GM18909 (cell line): ENCODE data around the gene MAP4.
"Not testable (repeated sequence)": the region's sequence is repeated elsewhere in the genome, so short reads cannot be mapped to it uniquely, and the experiment has no call there.

Experiments
- ATAC-seq: cut with Tn5 transposase; IDR thresholded peaks from one replicate; pipeline ENCODE4 v1.9.1; 2021; ENCODE audit warnings: mild to moderate bottlenecking; ENCODE audit not compliant: unreplicated experiment, poor library complexity

The MAP4 gene

DNA sequence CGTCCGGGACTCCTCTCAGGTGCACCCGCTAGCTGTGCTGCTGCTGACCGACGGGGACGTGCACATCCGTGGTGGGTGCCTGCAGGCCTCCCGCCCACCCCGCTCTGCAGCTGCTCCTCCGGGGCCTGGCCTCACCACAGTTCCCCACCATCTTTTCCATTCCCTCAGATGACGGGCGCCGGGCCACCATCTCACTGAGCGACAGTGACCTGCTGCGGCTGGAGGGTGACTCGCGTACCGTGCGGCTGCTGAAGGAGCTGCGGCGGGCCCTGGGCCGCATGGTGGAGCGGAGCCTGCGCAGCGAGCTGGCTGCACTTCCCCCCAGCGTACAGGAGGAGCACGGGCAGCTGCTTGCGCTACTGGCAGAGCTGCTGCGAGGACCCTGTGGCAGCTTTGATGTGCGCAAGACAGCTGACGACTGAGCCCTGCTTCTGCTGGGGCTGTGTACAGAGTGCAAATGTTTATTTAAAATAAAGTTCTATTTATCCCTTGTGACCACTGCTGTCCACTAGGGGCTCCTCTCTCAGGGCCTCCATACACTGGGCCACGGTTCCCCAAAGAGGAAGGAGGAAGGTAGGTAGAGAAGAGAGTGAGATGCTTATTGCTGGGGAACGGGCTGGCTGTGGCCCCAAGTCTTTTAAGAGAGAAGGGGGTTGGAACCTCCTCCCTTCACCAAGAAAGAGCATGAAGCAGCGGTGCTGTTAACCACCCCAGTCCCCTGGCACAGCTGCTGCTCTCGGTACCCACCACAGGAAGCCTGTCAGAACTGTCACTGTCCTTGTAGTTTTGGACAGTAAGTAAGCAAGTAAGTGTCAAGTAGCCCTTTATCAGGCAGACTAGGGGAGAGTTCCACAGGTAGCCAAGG lies 166.3 kb downstream of the MAP4 start:
- ATAC-seq, result no peak

DNA sequence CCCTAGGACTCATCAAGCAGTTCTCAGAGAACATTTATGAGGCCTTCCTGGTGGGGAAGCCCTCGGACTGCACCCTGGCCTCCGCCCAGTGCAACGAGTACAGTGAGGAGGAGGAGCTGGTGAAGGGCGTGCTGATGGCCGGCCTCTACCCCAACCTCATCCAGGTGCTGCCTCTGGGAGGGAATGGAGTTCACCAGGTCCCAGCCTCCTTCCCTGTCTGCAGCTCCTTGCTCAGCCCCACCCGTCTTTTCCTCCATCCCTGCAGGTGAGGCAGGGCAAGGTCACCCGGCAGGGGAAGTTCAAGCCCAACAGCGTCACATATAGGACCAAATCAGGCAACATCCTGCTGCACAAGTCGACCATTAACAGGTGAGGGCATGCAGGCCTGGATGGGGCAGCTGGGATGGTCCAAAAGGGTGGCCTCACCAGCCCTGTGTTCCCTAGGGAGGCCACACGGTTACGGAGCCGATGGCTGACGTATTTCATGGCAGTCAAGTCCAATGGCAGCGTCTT lies 167.0 kb downstream of the MAP4 start:
- ATAC-seq, result no peak

DNA sequence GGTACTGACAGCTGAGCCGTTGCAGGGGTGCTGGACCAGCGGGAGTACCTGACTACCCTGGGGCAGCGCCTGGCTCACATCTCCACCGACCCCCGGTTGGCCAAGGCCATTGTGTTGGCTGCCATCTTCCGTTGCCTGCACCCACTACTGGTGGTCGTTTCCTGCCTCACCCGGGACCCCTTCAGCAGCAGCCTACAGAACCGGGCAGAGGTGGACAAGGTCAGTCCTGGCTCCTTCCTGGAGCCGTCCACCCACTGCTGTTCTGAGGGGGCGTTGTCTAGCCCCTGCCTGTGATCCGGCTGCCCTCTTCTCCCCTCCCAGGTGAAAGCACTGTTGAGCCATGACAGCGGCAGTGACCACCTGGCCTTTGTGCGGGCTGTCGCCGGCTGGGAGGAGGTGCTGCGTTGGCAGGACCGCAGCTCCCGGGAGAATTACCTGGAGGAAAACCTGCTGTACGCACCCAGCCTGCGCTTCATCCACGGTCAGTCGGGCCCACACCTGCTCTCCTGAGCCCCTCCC lies 167.6 kb downstream of the MAP4 start:
- ATAC-seq, result no peak

DNA sequence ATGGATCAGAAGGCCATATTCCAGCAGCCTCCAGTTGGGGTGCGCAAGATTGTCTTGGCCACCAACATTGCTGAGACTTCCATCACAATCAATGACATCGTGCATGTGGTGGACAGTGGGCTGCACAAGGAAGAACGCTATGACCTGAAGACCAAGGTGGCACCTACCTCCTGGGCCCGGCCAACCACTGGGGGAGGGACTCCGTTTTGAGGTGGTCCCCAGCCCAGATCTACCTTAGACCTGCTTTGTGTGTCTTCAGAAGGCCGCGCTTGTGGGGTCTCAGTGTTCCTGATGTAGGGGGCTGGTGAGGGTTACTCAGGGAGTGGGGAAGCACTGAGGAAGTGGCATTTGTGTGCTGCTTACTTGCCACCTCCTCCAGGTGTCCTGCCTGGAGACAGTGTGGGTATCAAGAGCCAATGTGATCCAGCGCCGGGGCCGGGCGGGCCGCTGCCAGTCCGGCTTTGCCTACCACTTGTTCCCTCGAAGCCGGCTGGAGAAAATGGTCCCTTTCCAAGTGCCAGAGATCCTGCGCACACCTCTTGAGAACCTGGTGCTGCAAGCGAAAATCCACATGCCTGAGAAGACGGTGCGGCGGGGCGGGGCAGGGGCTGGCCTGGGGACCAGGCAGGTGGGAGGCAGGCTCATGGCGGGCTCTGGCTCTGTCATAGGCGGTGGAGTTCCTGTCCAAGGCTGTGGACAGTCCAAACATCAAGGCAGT lies 168.3 kb downstream of the MAP4 start:
- ATAC-seq, result no peak

DNA sequence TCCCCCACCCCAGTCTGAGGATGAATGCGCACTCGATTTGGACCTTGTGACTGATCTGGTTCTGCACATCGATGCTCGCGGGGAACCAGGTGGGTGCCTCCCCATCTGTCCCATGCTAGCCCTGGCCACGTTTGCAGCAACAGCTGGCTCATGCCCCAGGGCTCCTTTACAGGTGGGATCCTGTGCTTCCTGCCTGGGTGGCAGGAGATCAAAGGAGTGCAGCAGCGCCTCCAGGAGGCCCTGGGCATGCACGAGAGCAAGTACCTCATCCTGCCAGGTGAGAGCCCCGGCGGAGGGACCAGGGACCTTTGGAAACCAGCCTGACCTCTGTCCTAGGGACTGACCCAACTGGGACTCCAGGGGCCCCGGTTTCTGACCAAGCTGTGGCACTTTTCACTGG lies 169.0 kb downstream of the MAP4 start:
- no peak for ATAC-seq

DNA sequence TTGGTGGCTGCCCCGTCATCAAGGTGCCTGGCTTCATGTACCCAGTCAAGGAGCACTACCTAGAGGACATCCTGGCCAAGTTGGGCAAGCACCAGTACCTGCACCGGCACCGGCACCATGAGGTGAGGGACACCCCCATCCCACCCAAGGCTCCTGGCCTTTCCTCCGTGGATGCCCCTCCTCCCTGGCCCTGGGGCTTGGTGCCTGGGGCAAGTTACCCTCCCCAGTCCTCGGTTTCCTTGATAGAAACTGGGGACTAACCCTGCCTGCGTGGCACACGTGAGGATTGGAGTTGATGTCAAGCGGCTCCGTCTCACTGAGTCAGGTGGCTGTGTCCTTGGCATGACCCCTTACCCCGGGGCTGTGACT lies 169.4 kb downstream of the MAP4 start:
- ATAC-seq, result no peak

DNA sequence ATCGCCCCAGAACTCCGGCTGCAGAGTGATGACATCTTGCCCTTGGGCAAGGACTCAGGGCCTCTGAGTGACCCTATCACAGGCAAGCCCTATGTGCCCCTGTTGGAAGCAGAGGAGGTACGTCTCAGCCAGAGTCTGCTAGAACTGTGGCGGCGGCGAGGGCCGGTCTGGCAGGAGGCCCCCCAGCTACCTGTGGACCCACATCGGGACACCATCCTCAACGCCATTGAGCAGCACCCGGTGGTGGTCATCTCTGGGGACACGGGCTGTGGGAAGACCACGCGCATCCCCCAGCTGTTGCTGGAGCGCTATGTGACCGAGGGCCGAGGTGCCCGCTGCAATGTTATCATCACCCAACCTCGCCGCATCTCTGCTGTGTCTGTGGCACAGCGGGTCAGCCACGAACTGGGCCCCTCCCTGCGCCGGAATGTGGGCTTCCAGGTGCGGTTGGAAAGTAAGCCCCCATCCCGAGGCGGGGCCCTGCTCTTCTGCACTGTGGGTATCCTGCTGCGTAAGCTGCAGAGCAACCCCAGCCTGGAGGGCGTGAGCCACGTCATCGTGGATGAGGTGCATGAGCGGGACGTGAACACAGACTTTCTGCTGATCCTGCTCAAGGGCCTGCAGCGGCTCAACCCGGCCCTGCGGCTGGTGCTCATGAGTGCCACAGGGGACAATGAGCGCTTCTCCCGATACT lies 169.9 kb downstream of the MAP4 start:
- no peak for ATAC-seq

DNA sequence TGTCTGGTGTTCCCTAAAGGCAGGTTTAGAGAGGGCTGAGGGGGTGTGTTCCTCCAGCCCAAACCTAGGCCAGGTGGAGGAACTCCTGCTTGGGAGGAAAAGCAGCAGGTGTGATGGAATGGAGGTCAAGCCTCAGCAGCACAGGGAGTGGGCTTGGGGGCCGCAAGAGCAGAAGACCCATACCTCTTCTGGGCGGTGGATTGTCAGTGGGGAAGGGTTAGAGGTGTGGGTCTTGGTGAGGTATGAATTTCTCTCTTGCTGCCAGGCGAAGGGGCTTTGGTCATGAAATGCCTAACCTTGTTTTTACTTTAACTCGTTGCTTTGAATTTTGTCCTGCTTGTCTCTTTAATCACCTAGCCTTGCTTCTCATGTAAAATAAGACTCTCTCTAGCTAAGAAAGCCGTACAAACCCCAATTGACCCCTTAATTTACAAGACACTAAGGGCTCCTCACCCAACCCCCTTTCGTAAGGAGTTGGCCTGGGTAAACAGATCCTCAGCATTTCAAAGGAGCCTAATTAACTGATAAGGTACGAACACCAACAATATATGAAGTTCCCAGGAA lies 174.3 kb downstream of the MAP4 start:
- no peak for ATAC-seq

DNA sequence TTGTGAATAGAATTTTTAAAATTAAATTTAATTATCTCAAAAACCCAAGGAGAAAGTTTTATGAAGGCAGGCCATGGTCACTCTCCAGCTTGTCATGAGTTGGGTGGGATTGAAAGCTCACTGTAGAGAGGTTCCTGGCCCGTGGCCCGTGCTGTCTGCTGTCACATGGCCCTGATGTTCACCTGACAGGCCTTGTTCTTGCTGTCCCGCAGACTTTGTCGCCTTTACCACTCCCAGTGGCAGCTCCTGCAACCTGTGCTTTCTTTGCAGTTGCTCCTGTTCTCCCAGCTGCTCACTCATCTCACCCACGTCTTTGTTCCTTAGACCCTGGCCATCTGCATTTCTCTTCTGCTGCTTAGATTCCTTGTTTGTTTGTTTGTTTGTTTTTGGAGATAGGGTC lies 177.7 kb downstream of the MAP4 start:
- no peak for ATAC-seq

DNA sequence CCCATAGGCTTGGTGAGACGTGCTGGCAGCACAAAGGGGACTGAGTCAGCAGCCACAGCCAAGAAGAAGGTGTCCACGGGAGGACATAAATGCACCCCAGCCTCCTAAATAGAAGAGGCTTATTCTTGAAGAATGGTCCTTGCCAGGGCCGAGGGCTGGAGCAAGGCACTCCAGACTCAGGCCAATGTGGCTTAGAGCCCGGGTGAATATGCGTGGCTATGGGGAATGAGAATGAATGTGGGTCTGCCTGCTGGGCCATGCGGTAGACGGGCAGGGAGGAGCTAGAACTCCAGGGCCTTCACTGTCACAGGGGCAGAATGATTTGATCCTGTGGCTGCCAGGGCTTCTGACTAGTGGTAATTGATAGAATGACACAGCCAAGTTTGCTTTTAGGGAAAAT lies 179.2 kb downstream of the MAP4 start:
- no peak for ATAC-seq

DNA sequence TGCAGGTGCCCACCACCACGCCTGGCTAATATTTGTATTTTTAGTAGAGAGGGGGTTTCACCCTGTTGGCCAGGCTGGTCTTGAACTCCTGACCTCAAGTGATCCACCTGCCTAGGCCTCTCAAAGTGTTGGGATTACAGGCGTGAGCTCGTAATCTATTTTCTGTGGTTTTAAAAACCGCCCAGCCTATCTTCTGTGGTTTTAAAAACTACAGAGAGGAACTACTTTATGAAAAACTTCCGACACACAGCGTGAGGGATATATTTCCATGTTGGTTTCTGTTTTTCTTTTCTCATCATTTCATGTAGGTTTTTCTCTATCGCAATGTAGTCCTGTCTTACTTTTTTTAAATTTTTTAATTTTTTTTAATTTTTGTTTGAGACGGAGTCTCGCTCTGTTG lies 186.7 kb downstream of the MAP4 start:
- ATAC-seq, result not testable (repeated sequence)

DNA sequence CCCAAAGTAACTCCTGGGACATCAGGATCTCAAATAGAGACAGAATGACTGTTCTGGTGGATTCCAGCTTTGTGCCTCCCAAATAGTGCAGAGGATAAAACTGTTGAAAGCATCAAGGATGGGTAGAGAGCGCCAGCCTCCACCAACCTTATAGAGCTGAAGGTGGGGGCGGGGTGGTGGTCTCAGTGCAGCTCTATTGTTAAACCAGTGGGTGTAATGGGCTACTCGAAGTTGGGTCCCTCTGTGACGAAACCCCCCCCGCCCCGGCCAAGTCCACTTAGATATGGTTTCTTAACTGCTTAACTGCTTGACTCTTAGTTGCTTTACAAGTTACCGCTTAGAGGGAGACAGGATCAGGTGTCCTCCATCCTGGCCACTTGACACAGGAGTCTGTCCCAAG lies 190.6 kb downstream of the MAP4 start:
- no peak for ATAC-seq

DNA sequence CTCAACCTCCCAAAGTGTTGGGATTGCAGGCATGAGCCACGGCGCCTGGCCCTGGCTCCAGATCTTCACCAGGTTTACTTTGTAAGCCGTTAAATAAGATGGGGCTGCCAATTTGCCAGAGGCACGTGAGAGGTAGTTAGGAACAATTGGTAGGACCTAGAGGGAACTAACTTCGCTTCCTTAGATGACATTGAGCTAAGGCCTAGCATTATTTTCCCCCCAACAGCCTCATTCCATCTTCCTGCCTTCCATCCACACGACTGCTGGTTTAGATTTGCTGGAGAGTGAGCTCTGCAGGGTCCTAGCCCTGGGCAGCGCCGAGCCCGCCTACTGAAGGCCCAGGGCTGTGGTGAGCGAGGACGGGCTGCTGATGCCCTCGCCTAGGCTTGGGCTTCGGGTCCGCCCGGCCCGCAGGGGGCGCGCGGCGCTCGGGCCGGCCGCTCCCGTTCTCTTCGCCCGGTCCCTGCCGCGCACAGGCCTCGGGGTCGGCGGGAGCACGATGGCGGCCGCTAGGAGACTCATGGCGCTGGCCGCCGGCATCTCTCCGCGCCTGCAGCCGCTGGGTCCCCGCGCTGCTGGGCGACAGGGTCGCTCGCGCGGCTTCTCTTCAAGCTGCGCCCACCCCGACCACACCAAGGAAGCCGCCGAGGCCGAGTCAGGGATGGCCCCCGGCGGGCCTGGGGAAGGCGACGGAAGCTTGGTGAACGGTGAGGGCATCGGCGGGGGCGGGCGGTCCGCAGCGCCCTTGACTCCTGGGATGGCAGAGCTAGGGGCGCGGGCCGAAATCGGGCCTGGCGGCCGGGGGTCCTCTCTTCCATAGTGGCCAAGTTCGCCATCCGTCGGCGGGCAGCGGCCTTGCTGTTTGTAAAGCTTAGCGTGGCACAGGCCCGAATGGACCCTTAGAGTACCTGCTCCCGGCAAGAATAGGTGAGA lies 191.4 kb downstream of the MAP4 start:
- ATAC-seq, result peak; percentile 94

DNA sequence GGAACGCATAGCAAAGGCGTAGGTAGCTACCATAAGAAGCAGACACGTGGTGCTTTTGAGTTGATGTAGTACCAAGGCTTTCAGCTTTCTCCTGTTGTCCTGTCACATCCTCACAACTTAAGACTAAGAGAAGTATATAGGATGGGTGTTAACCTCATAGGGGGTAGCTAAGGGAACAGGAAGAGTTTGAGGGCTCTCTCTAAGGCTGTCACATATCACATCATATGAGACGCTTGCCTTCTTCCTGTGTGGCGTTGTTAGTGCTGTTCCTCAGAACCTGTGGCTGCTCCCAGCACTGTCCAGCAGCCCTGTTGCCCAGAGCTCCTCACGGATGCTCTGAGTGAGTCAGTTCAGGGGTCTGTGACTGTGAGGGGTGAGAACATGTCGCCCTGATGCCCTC lies 198.6 kb downstream of the MAP4 start:
- no peak for ATAC-seq

DNA sequence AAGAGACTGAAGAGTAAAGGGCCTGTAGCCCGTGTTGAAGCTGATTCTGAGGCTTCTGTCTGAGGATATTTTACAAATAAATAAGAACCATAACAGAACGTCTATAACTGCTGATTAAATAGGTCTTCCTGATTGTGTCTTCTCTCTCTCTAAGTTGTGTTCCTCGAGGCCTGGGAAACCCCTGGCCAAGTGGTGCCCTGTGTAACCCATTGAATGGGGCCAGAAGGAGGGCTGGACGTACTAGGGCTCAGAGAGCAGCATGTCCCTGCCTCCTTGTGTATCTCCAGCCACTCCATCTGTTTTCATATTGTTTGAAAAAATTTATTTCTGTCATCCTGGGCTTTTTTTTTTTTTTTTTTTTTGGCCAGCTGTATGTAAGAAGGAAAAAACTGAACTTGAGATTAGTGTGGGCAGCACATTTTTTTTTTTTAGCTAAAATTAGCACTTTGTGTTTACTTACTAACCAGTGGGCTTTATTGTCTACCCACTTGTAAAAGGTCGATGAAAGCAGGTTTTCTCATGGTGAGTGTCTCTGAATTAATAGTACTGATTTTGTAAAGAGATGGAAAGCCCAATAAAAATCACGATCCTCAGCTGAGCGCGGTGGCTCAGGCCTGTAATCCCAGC lies 202.6 kb downstream of the MAP4 start:
- ATAC-seq, result no peak

DNA sequence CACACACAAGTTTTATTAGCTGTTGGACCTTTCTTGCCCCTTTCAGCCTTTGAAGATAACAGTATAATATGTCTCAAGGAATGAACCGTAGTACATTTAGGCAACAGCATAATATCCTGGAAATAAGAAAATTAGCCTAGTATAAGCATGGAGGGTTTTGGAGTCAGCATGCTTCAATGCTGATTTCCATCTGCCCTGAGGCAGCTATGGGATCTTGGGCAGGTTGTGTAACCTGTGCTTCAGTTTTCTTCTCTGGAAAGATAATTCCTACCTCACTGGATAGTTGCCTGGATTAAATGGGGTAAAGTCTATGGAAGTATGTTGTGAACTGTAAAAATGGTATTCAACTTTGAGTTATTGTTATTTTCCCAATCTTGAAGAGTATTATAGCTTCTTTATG lies 211.6 kb downstream of the MAP4 start:
- no peak for ATAC-seq

DNA sequence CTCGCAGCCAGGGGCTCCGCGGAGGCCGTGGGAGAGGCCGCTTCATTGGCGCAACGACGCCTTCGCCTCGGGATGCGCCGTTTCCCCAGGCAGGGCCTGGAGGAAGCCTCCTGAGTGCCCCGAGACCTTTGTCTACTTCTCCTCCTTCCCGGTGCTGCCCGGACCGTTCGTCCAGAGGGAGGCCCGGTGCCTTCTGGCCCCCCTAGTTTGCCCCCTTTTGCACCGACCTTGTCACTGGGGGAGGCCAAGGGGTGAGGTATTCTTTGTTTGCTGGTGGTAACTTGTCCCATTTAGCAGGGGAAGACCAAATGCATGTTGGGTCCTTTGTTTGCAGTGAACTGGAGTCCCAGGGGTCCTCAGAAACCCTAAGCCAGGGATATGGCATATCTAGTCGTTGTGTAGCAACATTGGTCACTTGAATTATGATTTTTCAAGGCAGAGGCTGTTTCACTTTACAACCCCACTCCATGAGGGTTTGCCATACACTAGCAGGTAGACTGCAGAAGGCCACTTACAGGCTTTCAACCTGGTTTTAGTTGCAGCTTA lies 212.7 kb downstream of the MAP4 start:
- no peak for ATAC-seq

DNA sequence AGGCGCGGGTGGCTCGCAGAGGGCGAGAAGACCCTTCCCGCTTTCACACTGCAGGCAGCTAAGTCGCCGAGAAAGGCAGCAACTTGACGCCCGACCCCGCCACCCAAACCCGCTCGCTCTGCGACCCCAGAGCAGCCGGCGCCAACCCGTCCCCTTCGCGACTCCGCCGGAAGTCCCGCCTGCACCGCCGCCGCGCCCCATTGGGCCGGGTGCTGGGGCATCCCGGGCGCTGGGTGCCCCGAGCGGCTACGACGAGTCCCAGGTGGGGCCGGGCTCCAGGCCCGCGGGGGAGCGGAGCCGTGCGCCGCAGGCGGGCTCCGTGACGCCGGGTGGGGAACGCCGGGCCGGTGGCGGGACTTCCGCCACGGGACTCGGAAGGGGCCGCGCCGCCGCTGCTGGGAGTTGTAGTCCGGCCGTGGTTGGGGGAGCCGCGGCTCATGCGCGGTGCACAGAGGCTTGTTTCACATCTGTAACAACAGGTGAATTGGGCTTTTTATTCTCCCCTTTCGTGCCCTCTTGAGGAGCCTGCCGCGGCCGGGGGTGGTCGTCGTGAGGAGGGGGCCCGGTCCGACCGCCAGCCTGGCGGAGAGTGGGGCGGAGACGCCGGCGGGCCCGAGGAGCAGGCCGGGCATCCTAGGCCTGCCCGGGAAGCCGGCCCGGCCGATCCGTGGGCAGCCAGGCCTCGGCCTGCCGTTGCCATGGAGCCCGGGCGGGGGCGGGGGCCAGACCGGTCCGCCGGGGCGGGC lies 213.3 kb downstream of the MAP4 start, which contains the start of gene DHX30:
TSS of gene DHX30 (plus strand) at position 405 of the 746 bp plus-strand sequence. CDS start 7,546 bp downstream, outside the sequence.
- ATAC-seq, result peak; percentile 85
